Endothelial cell of hepatic sinusoid (primary cell): ENCODE measurements around the gene TVP23C.

ENCODE experiments used
- in situ Hi-C: cut with HindIII; loops from 2 replicates; pipeline ENCODE4 v1.10.0; 2017; ENCODE audit warnings: low sequenced_read_pairs

Gene TVP23C

GRCh38 chr17:15496735-15497670, 66.3 kb downstream of the TVP23C start:
- in situ Hi-C loops: loop anchor here (5.0 to 10.0 kb wide), 2 partner anchors 50 to 252 kb away; no protein-coding TSS in a partner anchor

- in situ Hi-C loops: loop anchor here (5.0 to 10.0 kb wide), 2 partner anchors 48 to 250 kb away; no protein-coding TSS in a partner anchor
Observed at GRCh38 chr17:15494821-15495220, 68.5 kb downstream of the TVP23C start.

GRCh38 chr17:15493693-15494035, 69.6 kb downstream of the TVP23C start:
- in situ Hi-C loops: loop anchor here (10.0 kb wide), 1 partner anchor 249 kb away; no protein-coding TSS in a partner anchor

- in situ Hi-C loops: loop anchor here (10.0 kb wide), 1 partner anchor 248 kb away; no protein-coding TSS in a partner anchor
Observed at GRCh38 chr17:15492791-15493692, 70.2 kb downstream of the TVP23C start.

- in situ Hi-C loops: loop anchor here (10.0 kb wide), 1 partner anchor 247 kb away; no protein-coding TSS in a partner anchor
Observed at GRCh38 chr17:15492186-15492585, 71.1 kb downstream of the TVP23C start.

- in situ Hi-C loops: loop anchor here (10.0 kb wide), 1 partner anchor 246 kb away; no protein-coding TSS in a partner anchor
Observed at GRCh38 chr17:15490634-15491261, 72.5 kb downstream of the TVP23C start.

GRCh38 chr17:15488557-15488956, 74.7 kb downstream of the TVP23C start:
- in situ Hi-C loops: no loop called here

GRCh38 chr17:15485045-15485444, 78.2 kb downstream of the TVP23C start:
- in situ Hi-C loops: no loop called here

- in situ Hi-C loops: no loop called here
Observed at GRCh38 chr17:15483431-15483830, 79.9 kb downstream of the TVP23C start.

GRCh38 chr17:15482476-15482875, 80.8 kb downstream of the TVP23C start:
- in situ Hi-C loops: no loop called here

GRCh38 chr17:15481481-15481880, 81.8 kb downstream of the TVP23C start:
- in situ Hi-C loops: no loop called here

GRCh38 chr17:15480204-15480603, 83.1 kb downstream of the TVP23C start:
- in situ Hi-C loops: no loop called here

GRCh38 chr17:15479703-15480102, 83.6 kb downstream of the TVP23C start:
- in situ Hi-C loops: no loop called here

GRCh38 chr17:15478845-15479244, 84.4 kb downstream of the TVP23C start:
- in situ Hi-C loops: no loop called here

GRCh38 chr17:15475631-15476354, 87.5 kb downstream of the TVP23C start:
- in situ Hi-C loops: no loop called here

- in situ Hi-C loops: no loop called here
Observed at GRCh38 chr17:15472891-15473290, 90.4 kb downstream of the TVP23C start.

GRCh38 chr17:15470536-15470935, 92.7 kb downstream of the TVP23C start:
- in situ Hi-C loops: no loop called here

GRCh38 chr17:15469260-15469659, 94.0 kb downstream of the TVP23C start:
- in situ Hi-C loops: no loop called here

GRCh38 chr17:15468126-15468525, 95.2 kb downstream of the TVP23C start:
- in situ Hi-C loops: no loop called here

GRCh38 chr17:15467592-15467991, 95.7 kb downstream of the TVP23C start, which contains the start of gene CDRT4:
CDRT4 (minus strand) TSS chr17:15467621; CDS start chr17:15440238, 27,383 bp downstream.
- in situ Hi-C loops: no loop called here
